ENCODE measurements around the gene KRT74.

Gene KRT74

GRCh38 chr12:52523824-52524223, 49.8 kb downstream of the KRT74 start:
- in situ Hi-C loops (cut with HindIII; ENCODE audit: low sequenced_read_pairs), result no loop called here
- DNase-seq (ENCODE audit: low read depth, low spot score), result no peak

GRCh38 chr12:52522346-52523011, 51.2 kb downstream of the KRT74 start:
- no peak for TF ChIP-seq CTCF (IDR thresholded peaks at IDR 0.05; ENCODE audit: low read depth, low read length)
- in situ Hi-C loops (cut with HindIII; ENCODE audit: low sequenced_read_pairs), result no loop called here
- no peak for DNase-seq (ENCODE audit: low read depth, low spot score)
- no peak overlapping the region for H3K4me3 ChIP-seq (ENCODE audit: low read depth, low read length)

More at GRCh38 chr12:52523824-52524223, 49.8 kb downstream of the KRT74 start:
- TF ChIP-seq CTCF (IDR thresholded peaks at IDR 0.05; ENCODE audit: low read depth, low read length), result no peak
- H3K4me3 ChIP-seq (ENCODE audit: low read depth, low read length), result no peak overlapping the region

DNA sequence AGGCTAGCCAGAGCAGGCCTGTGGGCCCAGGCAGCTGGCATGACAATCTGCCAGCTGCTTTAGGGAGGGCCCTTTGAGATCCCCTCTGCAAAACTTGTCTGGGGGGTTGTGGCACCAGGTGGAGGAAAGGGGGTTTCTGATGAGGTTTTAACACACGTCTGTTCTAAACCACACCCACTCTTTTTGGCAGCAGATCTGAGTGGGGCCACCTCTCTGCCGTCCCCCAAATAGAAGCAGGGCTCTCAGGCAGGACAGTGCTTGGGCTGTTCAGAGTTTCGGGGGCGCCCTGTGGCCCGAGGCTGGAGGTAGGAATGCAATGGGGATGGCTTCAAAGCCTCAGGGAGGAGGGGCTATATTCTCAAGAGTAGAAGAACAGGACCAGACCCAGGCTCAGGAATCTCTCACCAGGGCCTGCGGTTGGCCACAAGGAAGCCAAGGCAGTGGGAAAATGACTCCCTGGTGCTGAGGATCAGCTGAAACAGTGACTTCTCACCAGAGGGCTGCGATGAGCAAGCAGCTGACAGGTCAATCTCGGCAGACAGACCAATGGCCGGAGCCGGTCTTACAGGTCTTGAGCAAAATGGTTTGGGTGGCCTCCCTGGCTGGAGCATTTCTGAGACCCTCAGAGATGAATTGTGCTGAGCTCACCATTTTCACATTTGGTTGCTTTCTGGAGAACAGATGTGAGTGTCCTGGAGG, 51.9 kb downstream of the KRT74 start:
- DNase-seq (ENCODE audit: low read depth, low spot score), result peak; percentile 19
- no peak overlapping the region for H3K4me3 ChIP-seq (ENCODE audit: low read depth, low read length)
- in situ Hi-C loops (cut with HindIII; ENCODE audit: low sequenced_read_pairs), result no loop called here
- no peak for TF ChIP-seq CTCF (IDR thresholded peaks at IDR 0.05; ENCODE audit: low read depth, low read length)

- DNase-seq (ENCODE audit: low read depth, low spot score), result no peak
- no peak overlapping the region for H3K4me3 ChIP-seq (ENCODE audit: low read depth, low read length)
- no peak for TF ChIP-seq CTCF (IDR thresholded peaks at IDR 0.05; ENCODE audit: low read depth, low read length)
- in situ Hi-C loops (cut with HindIII; ENCODE audit: low sequenced_read_pairs), result no loop called here
Observed at GRCh38 chr12:52521175-52521567, 52.5 kb downstream of the KRT74 start.

GRCh38 chr12:52519826-52520662, 53.6 kb downstream of the KRT74 start, which contains the start of gene KRT5:
TSS of gene KRT5 (minus strand) at chr12:52520394. CDS start at chr12:52520296, 98 bp downstream.
- DNase-seq (ENCODE audit: low read depth, low spot score), result no peak
- TF ChIP-seq CTCF (IDR thresholded peaks at IDR 0.05; ENCODE audit: low read depth, low read length), result no peak
- H3K4me3 ChIP-seq (ENCODE audit: low read depth, low read length), result no peak within 1 kb of the TSS
- in situ Hi-C loops (cut with HindIII; ENCODE audit: low sequenced_read_pairs), result no loop called here

- H3K4me3 ChIP-seq (ENCODE audit: low read depth, low read length), result no peak overlapping the region
- TF ChIP-seq CTCF (IDR thresholded peaks at IDR 0.05; ENCODE audit: low read depth, low read length), result no peak
Observed at GRCh38 chr12:52519387-52519703, 54.3 kb downstream of the KRT74 start.

More at GRCh38 chr12:52519387-52519703, 54.3 kb downstream of the KRT74 start:
- DNase-seq (ENCODE audit: low read depth, low spot score), result no peak
- in situ Hi-C loops (cut with HindIII; ENCODE audit: low sequenced_read_pairs), result no loop called here
